Endothelial cell of umbilical vein (primary cell): ENCODE results near the gene BICD2. TPM values are rescaled to one million over a fixed set of nuclear protein-coding genes. Genes with fewer than 3 reads are reported as not detected.

Experiments
- BruUV-seq: library from RNA; stranded (reverse); fragments of 400-500 nt; replicated peaks from 2 replicates; lab custom pipeline; 2021; lab: Mats Ljungman, UMichigan
- CTCF ChIA-PET: fragments of 300-600, 350-600 bp; sonication (Branson Sonifier 250); formaldehyde crosslinking; loops from one replicate; lab custom pipeline; 2021; ENCODE audit warnings: antibody characterized with exemption, inconsistent platforms; lab: Charles Lee
- POLR2A ChIA-PET: fragments of 300-600, 350-600 bp; sonication (Branson Sonifier 250); formaldehyde crosslinking; loops from one replicate; lab custom pipeline; 2021; ENCODE audit warnings: antibody characterized with exemption, inconsistent platforms; lab: Charles Lee
- DNase-seq: peaks from one replicate; pipeline ENCODE4 v3.0.0-alpha.2; 2011; ENCODE audit warnings: low read depth, low spot score
- FAIRE-seq: peaks from 2 replicates; lab custom pipeline; 2011; peaks lifted over from hg19 to GRCh38; lab: Jason Lieb, UNC
- H2AFZ ChIP-seq: 2 replicates; pipeline ENCODE4 v1.6.0; 2012; ENCODE audit warnings: low read depth, low read length, control low read depth, inconsistent platforms
- H3K27ac ChIP-seq: 2 replicates; pipeline ENCODE4 v1.5.1; 2011; ENCODE audit warnings: low read depth, mild to moderate bottlenecking, control low read depth, low read length, moderate library complexity; ENCODE audit not compliant: insufficient read depth
- H3K27me3 ChIP-seq, 2 experiments: 2 replicates each; pipeline versions ENCODE4 v1.6.0 to v1.6.1; 2011; ENCODE audit warnings: low read length in 2 of 2, mixed read lengths in 1 of 2; ENCODE audit not compliant: control insufficient read depth in 2 of 2, insufficient read depth in 2 of 2
- H3K36me3 ChIP-seq, 2 experiments: 2 replicates in 1 of 2; 3 replicates in 1 of 2; pipeline ENCODE4 v1.5.1; 2011; ENCODE audit warnings: low read length in 2 of 2, mild to moderate bottlenecking in 1 of 2, moderate library complexity in 1 of 2; ENCODE audit not compliant: control insufficient read depth in 2 of 2, insufficient read depth in 2 of 2; ENCODE audit errors: extremely low read depth in 1 of 2
- H3K4me1 ChIP-seq: 3 replicates; pipeline ENCODE4 v1.5.1; 2011; ENCODE audit warnings: mild to moderate bottlenecking, low read length; ENCODE audit not compliant: control insufficient read depth, insufficient read depth; ENCODE audit errors: extremely low read depth
- H3K4me2 ChIP-seq: 2 replicates; pipeline ENCODE4 v1.6.1; 2011; ENCODE audit warnings: low read length, control low read depth, mixed read lengths; ENCODE audit not compliant: insufficient read depth
- H3K4me3 ChIP-seq, 3 experiments: fragments of 200-600 bp in 1 of 3; sonication (generic), shearing (Covaris generic) in 1 of 3; replicated peaks in 1 of 3; 2 replicates each; pipeline ENCODE4 v1.5.1; 2011 to 2016; ENCODE audit warnings: control low read depth in 3 of 3, low read length in 3 of 3, mild to moderate bottlenecking in 2 of 3, inconsistent platforms in 1 of 3, low read depth in 1 of 3, moderate library complexity in 1 of 3; ENCODE audit not compliant: insufficient read depth in 1 of 3
- H3K79me2 ChIP-seq: 2 replicates; pipeline ENCODE4 v1.6.0; 2012; ENCODE audit warnings: low read length, inconsistent platforms; ENCODE audit not compliant: control insufficient read depth, insufficient read depth
- H3K9ac ChIP-seq: replicated peaks from 2 replicates; pipeline ENCODE3; 2011; ENCODE audit warnings: low read length, control low read depth; ENCODE audit not compliant: insufficient read depth; ENCODE audit errors: extremely low read depth
- H3K9me1 ChIP-seq: replicated peaks from 3 replicates; pipeline ENCODE4 v1.6.0; 2011; ENCODE audit warnings: mild to moderate bottlenecking, low read length; ENCODE audit not compliant: control insufficient read depth, insufficient read depth; ENCODE audit errors: extremely low read depth
- H3K9me3 ChIP-seq: replicated peaks from 2 replicates; pipeline ENCODE4 v1.5.1; 2012; ENCODE audit warnings: low read length, inconsistent platforms; ENCODE audit not compliant: control insufficient read depth, insufficient read depth
- H4K20me1 ChIP-seq: replicated peaks from 2 replicates; pipeline ENCODE3; 2011; ENCODE audit warnings: mild to moderate bottlenecking, low read length; ENCODE audit not compliant: control insufficient read depth, insufficient read depth; ENCODE audit errors: extremely low read depth
- EZH2 ChIP-seq: IDR thresholded peaks from 2 replicates; pipeline ENCODE4 v1.6.1; 2012; ENCODE audit warnings: borderline replicate concordance, low read depth, mild to moderate bottlenecking, moderate library complexity, low read length, inconsistent platforms; ENCODE audit not compliant: severe bottlenecking
- FOS ChIP-seq: IDR thresholded peaks from 2 replicates; pipeline ENCODE4 v1.6.1; 2011; ENCODE audit warnings: mild to moderate bottlenecking, low read length, moderate library complexity, borderline replicate concordance; ENCODE audit not compliant: insufficient read depth
- GATA2 ChIP-seq: IDR thresholded peaks from 2 replicates; pipeline ENCODE4 v1.7.0; 2011; ENCODE audit warnings: low read depth, mild to moderate bottlenecking, moderate library complexity, mixed read lengths, low read length; ENCODE audit not compliant: insufficient read length, insufficient read depth
- JUN ChIP-seq: IDR thresholded peaks from 2 replicates; pipeline ENCODE4 v1.6.1; 2011; ENCODE audit warnings: borderline replicate concordance, low read depth; ENCODE audit not compliant: insufficient read length, insufficient read depth
- MAX ChIP-seq: IDR thresholded peaks from 2 replicates; pipeline ENCODE4 v1.6.1; 2011; ENCODE audit not compliant: insufficient read depth, insufficient read length
- MYC ChIP-seq: IDR thresholded peaks from one replicate; pipeline ENCODE4 v1.6.1; 2011; ENCODE audit warnings: mild to moderate bottlenecking, low read depth, low read length
- POLR2A ChIP-seq: IDR thresholded peaks from 2 replicates; pipeline ENCODE4 v1.6.1; 2012; ENCODE audit warnings: low read depth, mild to moderate bottlenecking, control low read depth, low read length
- POLR2AphosphoS5 ChIP-seq: IDR thresholded peaks from 2 replicates; pipeline ENCODE4 v1.6.1; 2012; ENCODE audit warnings: low read depth, mild to moderate bottlenecking, control low read depth, low read length, moderate library complexity; ENCODE audit not compliant: insufficient read depth
- dilution Hi-C: fragments of 300-500 bp; cut with MboI; formaldehyde crosslinking; loops from one replicate; pipeline ENCODE4 v1.15.0; 2019; ENCODE audit warnings: low sequenced_read_pairs; ENCODE audit not compliant: extremely low pct_ligation_motif_present
- intact Hi-C: fragments of 100-400 bp; cut with micrococcal nuclease; formaldehyde crosslinking; loops from one replicate; pipeline ENCODE4 v1.10.0; 2022
- polyA plus RNA-seq, 4 experiments: library from polyadenylated mRNA; depleted of rRNA in 3 of 4; stranded (reverse) in 3 of 4; unstranded in 1 of 4; fragments of >200 nt; gene quantifications; 2 replicates each; pipeline versions ENCODE4 v1.2.1 to v1.2.3, GENCODE V29; 2011 to 2012; ENCODE audit warnings: missing spikeins in 1 of 4
- total RNA-seq: library from RNA; stranded (reverse); gene quantifications from 2 replicates; pipeline ENCODE4 v1.2.3, GENCODE V29; 2021
- TF ChIP-seq, protein P1 (sequence below), 2 donors: IDR thresholded peaks; 1 replicate in 1 of 2; 2 replicates in 1 of 2; pipeline ENCODE4 v1.5.1; 2011; ENCODE audit warnings: low read length in 2 of 2, mild to moderate bottlenecking in 2 of 2, moderate library complexity in 2 of 2, control low read depth in 1 of 2, inconsistent platforms in 1 of 2, low read depth in 1 of 2; ENCODE audit not compliant: insufficient read depth in 1 of 2; ENCODE audit errors: extremely low read depth in 1 of 2

Gene BICD2
- total and polyA plus RNA-seq, 2 donors (not counting 3 experiments of a cell fraction or from before 2014, with no cell fraction given) = 14.3 to 39.3 TPM

GRCh38 chr9:92795598-92796336, 31.1 kb upstream of the BICD2 start:
- FAIRE-seq (no peak), DNase-seq (no peak)
- H3K36me3 ChIP-seq = no peaks in the 10 kb centered on the region
- H3K27me3 ChIP-seq = peaks cover 15 to 18% of the 10 kb centered on the region in 2 experiments
- no peaks in the 10 kb centered on the region for H3K4me1 ChIP-seq
- no TSS peak for BruUV-seq
- TF ChIP-seq, protein P1, sequence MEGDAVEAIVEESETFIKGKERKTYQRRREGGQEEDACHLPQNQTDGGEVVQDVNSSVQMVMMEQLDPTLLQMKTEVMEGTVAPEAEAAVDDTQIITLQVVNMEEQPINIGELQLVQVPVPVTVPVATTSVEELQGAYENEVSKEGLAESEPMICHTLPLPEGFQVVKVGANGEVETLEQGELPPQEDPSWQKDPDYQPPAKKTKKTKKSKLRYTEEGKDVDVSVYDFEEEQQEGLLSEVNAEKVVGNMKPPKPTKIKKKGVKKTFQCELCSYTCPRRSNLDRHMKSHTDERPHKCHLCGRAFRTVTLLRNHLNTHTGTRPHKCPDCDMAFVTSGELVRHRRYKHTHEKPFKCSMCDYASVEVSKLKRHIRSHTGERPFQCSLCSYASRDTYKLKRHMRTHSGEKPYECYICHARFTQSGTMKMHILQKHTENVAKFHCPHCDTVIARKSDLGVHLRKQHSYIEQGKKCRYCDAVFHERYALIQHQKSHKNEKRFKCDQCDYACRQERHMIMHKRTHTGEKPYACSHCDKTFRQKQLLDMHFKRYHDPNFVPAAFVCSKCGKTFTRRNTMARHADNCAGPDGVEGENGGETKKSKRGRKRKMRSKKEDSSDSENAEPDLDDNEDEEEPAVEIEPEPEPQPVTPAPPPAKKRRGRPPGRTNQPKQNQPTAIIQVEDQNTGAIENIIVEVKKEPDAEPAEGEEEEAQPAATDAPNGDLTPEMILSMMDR (IDR thresholded peaks at IDR 0.05; ENCODE audit: extremely low read depth in 1 of 2, insufficient read depth in 1 of 2, low read depth in 1 of 2, low read length in 2 of 2) = no peak
- TF ChIP-seq MYC (no peak), POLR2AphosphoS5 (no peak), POLR2A (no peak), JUN (no peak), FOS (no peak), GATA2 (no peak), MAX (no peak), EZH2 (no peak)
- H4K20me1 ChIP-seq = no peaks in the 10 kb centered on the region
- intact Hi-C loops (no loop called here), dilution Hi-C loops (no loop called here)
- H3K9me1 ChIP-seq = no peaks in the 10 kb centered on the region
- no peak overlapping the region for H2AFZ ChIP-seq
- H3K79me2 ChIP-seq = no peaks in the 10 kb centered on the region
- H3K27ac ChIP-seq = no peak overlapping the region
- H3K4me3 ChIP-seq = no peak overlapping the region
- CTCF ChIA-PET = interaction anchor here (1.3 kb wide), 1 partner anchor 79 kb away, joined by 5 read pairs; no protein-coding TSS in a partner anchor
- H3K9ac ChIP-seq = no peak overlapping the region
- H3K4me2 ChIP-seq = no peak overlapping the region
- H3K9me3 ChIP-seq = no peaks in the 10 kb centered on the region
- POLR2A ChIA-PET = no interaction called here
